ENCODE measurements around the gene FLAD1.

The FLAD1 gene

DNA sequence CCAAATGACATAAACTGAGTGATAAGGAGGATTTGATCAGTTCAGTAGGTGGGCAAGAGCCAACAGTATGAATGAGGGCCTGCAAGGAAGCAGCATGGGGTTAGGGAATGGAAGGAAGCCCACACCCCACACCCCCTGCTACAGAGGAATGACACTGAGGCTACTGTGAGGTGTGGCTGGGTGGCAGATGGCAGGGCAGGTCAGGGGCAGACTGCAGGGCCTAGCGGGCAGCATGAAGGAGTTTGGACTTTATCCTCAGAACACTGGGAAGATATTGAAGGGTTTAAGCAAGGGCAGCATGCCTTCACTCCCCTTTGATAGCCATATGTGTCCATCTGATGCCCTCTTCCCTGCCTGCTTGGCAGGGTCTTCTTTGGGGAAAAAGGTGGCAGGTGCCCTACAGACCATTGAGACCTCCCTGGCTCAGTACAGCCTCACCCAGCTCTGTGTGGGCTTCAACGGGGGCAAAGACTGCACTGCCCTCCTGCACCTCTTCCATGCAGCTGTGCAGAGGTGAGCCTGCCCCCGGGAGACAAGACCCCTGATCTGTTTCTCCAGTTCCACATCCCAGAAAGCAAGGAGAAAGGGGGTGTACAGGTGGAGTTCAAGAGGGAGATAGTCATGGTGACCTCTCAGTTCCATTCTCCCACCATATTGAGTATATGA, 6.2 kb downstream of the FLAD1 start:
- TF ChIP-seq, protein P1, sequence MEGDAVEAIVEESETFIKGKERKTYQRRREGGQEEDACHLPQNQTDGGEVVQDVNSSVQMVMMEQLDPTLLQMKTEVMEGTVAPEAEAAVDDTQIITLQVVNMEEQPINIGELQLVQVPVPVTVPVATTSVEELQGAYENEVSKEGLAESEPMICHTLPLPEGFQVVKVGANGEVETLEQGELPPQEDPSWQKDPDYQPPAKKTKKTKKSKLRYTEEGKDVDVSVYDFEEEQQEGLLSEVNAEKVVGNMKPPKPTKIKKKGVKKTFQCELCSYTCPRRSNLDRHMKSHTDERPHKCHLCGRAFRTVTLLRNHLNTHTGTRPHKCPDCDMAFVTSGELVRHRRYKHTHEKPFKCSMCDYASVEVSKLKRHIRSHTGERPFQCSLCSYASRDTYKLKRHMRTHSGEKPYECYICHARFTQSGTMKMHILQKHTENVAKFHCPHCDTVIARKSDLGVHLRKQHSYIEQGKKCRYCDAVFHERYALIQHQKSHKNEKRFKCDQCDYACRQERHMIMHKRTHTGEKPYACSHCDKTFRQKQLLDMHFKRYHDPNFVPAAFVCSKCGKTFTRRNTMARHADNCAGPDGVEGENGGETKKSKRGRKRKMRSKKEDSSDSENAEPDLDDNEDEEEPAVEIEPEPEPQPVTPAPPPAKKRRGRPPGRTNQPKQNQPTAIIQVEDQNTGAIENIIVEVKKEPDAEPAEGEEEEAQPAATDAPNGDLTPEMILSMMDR (IDR thresholded peaks at IDR 0.05; ENCODE audit: low read depth, low read length, missing control alignments) = no peak
- H3K4me3 ChIP-seq (ENCODE audit: low read depth, low read length) = no peak overlapping the region
- in situ Hi-C loops (cut with HindIII; ENCODE audit: low sequenced_read_pairs) = no loop called here

GRCh38 chr1:154990276-154990675, 7.1 kb downstream of the FLAD1 start:
- H3K4me3 ChIP-seq (ENCODE audit: low read depth, low read length) = no peak overlapping the region
- DNase-seq (ENCODE audit: low read depth) = no peak
- TF ChIP-seq, protein P1 (IDR thresholded peaks at IDR 0.05; ENCODE audit: low read depth, low read length, missing control alignments) = no peak
- in situ Hi-C loops (cut with HindIII; ENCODE audit: low sequenced_read_pairs) = no loop called here

More for the DNA sequence above, 6.2 kb downstream of the FLAD1 start:
- no peak for DNase-seq (ENCODE audit: low read depth)

GRCh38 chr1:154992721-154993571, 9.8 kb downstream of the FLAD1 start:
- DNase-seq (ENCODE audit: low read depth) = no peak
- TF ChIP-seq, protein P1 (IDR thresholded peaks at IDR 0.05; ENCODE audit: low read depth, low read length, missing control alignments) = peak; percentile 18
- in situ Hi-C loops (cut with HindIII; ENCODE audit: low sequenced_read_pairs) = no loop called here
- no peak overlapping the region for H3K4me3 ChIP-seq (ENCODE audit: low read depth, low read length)

GRCh38 chr1:154993572-154994268, 10.6 kb downstream of the FLAD1 start, which contains the start of gene LENEP:
TSS of gene LENEP (plus strand) at chr1:154993586. CDS start at chr1:154993608, 22 bp downstream.
- no peak for DNase-seq (ENCODE audit: low read depth)
- TF ChIP-seq, protein P1 (IDR thresholded peaks at IDR 0.05; ENCODE audit: low read depth, low read length, missing control alignments) = no peak
- in situ Hi-C loops (cut with HindIII; ENCODE audit: low sequenced_read_pairs) = no loop called here
- no peak within 1 kb of the TSS for H3K4me3 ChIP-seq (ENCODE audit: low read depth, low read length)

- no peak for DNase-seq (ENCODE audit: low read depth)
- no peak overlapping the region for H3K4me3 ChIP-seq (ENCODE audit: low read depth, low read length)
- in situ Hi-C loops (cut with HindIII; ENCODE audit: low sequenced_read_pairs) = no loop called here
- TF ChIP-seq, protein P1 (IDR thresholded peaks at IDR 0.05; ENCODE audit: low read depth, low read length, missing control alignments) = no peak
Measured at GRCh38 chr1:154994269-154994587, 11.1 kb downstream of the FLAD1 start.

- DNase-seq (ENCODE audit: low read depth) = no peak
- TF ChIP-seq, protein P1 (IDR thresholded peaks at IDR 0.05; ENCODE audit: low read depth, low read length, missing control alignments) = no peak
- in situ Hi-C loops (cut with HindIII; ENCODE audit: low sequenced_read_pairs) = no loop called here
- no peak overlapping the region for H3K4me3 ChIP-seq (ENCODE audit: low read depth, low read length)
Measured at GRCh38 chr1:154994591-154994990, 11.4 kb downstream of the FLAD1 start.

Data from astrocyte of the cerebellum (primary cell).